Liver (tissue), 9 donors: ENCODE data around the gene TBC1D1. TPM values are rescaled to one million over a fixed set of nuclear protein-coding genes. Genes with fewer than 3 reads are reported as not detected.

Experiments
- DNase-seq: peaks from one replicate; pipeline ENCODE4 v3.0.0-alpha.2; 2017; ENCODE audit warnings: low spot score
- H3K27ac ChIP-seq, 2 donors: one replicate each; pipeline ENCODE4 v1.7.0; 2013; ENCODE audit warnings: inconsistent platforms in 2 of 2, low read length in 2 of 2, control low read depth in 1 of 2, low read depth in 1 of 2, mild to moderate bottlenecking in 1 of 2
- H3K27me3 ChIP-seq, 4 donors: one replicate each; pipeline versions ENCODE4 v1.6.1 to v1.7.0; 2013; ENCODE audit warnings: low read length in 3 of 4, inconsistent platforms in 1 of 4, mild to moderate bottlenecking in 1 of 4, moderate library complexity in 1 of 4; ENCODE audit not compliant: control insufficient read depth in 4 of 4, insufficient read depth in 4 of 4
- H3K36me3 ChIP-seq, 4 donors: one replicate each; pipeline versions ENCODE4 v1.6.1 to v1.7.0; 2013; ENCODE audit warnings: low read length in 3 of 4, mild to moderate bottlenecking in 3 of 4, low read depth in 1 of 4, moderate library complexity in 1 of 4; ENCODE audit not compliant: control insufficient read depth in 4 of 4, insufficient read depth in 3 of 4
- H3K4me1 ChIP-seq, 4 donors: one replicate each; pipeline versions ENCODE4 v1.6.1 to v1.7.0; 2013; ENCODE audit warnings: low read length in 3 of 4, mild to moderate bottlenecking in 3 of 4, moderate library complexity in 1 of 4; ENCODE audit not compliant: control insufficient read depth in 4 of 4, insufficient read depth in 4 of 4
- H3K4me3 ChIP-seq, 3 donors: one replicate each; pipeline versions ENCODE4 v1.6.1 to v1.7.0; 2013; ENCODE audit warnings: low read length in 3 of 3, control low read depth in 1 of 3, low read depth in 1 of 3, mild to moderate bottlenecking in 1 of 3
- H3K9ac ChIP-seq, 2 donors: one replicate each; pipeline ENCODE4 v1.7.0; 2013; ENCODE audit warnings: low read length in 2 of 2, mild to moderate bottlenecking in 2 of 2, moderate library complexity in 2 of 2, control low read depth in 1 of 2, low read depth in 1 of 2
- H3K9me3 ChIP-seq, 4 donors: one replicate each; pipeline versions ENCODE4 v1.6.1 to v1.7.0; 2013; ENCODE audit warnings: low read length in 3 of 4; ENCODE audit not compliant: control insufficient read depth in 4 of 4
- EGR1 ChIP-seq, 2 donors: IDR thresholded peaks; 2 replicates each; pipeline ENCODE4 v1.6.1; 2016 to 2018; ENCODE audit warnings: antibody characterized with exemption in 2 of 2, low read depth in 2 of 2
- FOXA1 ChIP-seq: IDR thresholded peaks from 2 replicates; pipeline ENCODE4 v1.6.1; 2016; ENCODE audit warnings: antibody characterized with exemption
- FOXA2 ChIP-seq: IDR thresholded peaks from 2 replicates; pipeline ENCODE4 v1.6.1; 2016; ENCODE audit warnings: antibody characterized with exemption
- GABPA ChIP-seq, 2 donors: IDR thresholded peaks in 1 of 2; conservative IDR thresholded peaks in 1 of 2; 2 replicates each; pipeline ENCODE4 v1.6.1; 2016; ENCODE audit warnings: antibody characterized with exemption in 2 of 2, mild to moderate bottlenecking in 1 of 2, moderate library complexity in 1 of 2
- HNF4A ChIP-seq, 2 donors: conservative IDR thresholded peaks; 2 replicates each; pipeline ENCODE4 v1.6.1; 2016; ENCODE audit warnings: antibody characterized with exemption in 2 of 2, mild to moderate bottlenecking in 2 of 2
- JUND ChIP-seq, 2 donors: IDR thresholded peaks; 2 replicates each; pipeline ENCODE4 v1.6.1; 2016; ENCODE audit warnings: antibody characterized with exemption in 2 of 2
- RAD21 ChIP-seq, 2 donors: IDR thresholded peaks; 2 replicates each; pipeline ENCODE4 v1.6.1; 2016; ENCODE audit warnings: antibody characterized with exemption in 2 of 2, mild to moderate bottlenecking in 2 of 2
- RXRA ChIP-seq, 2 donors: IDR thresholded peaks; 2 replicates each; pipeline ENCODE4 v1.6.1; 2017 to 2018; ENCODE audit warnings: antibody characterized with exemption in 2 of 2, mild to moderate bottlenecking in 1 of 2
- SP1 ChIP-seq: IDR thresholded peaks from 2 replicates; pipeline ENCODE4 v1.6.1; 2018; ENCODE audit warnings: antibody characterized with exemption, mild to moderate bottlenecking
- TAF1 ChIP-seq: conservative IDR thresholded peaks from 2 replicates; pipeline ENCODE4 v1.6.1; 2016; ENCODE audit warnings: antibody characterized with exemption, mild to moderate bottlenecking
- WGBS: extraction: QIAGEN DNeasy Blood & Tissue Kit; methylation state at CpG from one replicate; pipeline ENCODE4 v1.1.7; 2013; 5-methylcytosine and 5-hydroxymethylcytosine counted together
- polyA plus RNA-seq, 2 donors: library from polyadenylated mRNA; stranded (reverse) in 1 of 2; unstranded in 1 of 2; fragments of 200-250 nt in 1 of 2; fragments of >200 nt in 1 of 2; fragmentation: Nextera tagmentation in 1 of 2; extraction: Ambion mirVana in 1 of 2; gene quantifications; one replicate each; pipeline versions ENCODE4 v1.2.1 to v1.2.3, GENCODE V29; 2013 to 2015
- total RNA-seq, 2 donors: library from RNA; depleted of rRNA; stranded (reverse); fragments of >200 nt; gene quantifications; one replicate each; pipeline ENCODE4 v1.2.3, GENCODE V29; 2014
- TF ChIP-seq, protein P1 (sequence below): IDR thresholded peaks from 2 replicates; pipeline ENCODE4 v1.6.1; 2016; ENCODE audit warnings: antibody characterized with exemption, mild to moderate bottlenecking
- TF ChIP-seq, protein P2 (sequence below): IDR thresholded peaks from 2 replicates; pipeline ENCODE4 v1.6.1; 2016; ENCODE audit warnings: antibody characterized with exemption
- donor health status: healthy.
- donor health status: healthy.
- donor health status: healthy.
- donor health status: healthy.
- donor health status: healthy.

TBC1D1 gene
- total and polyA plus RNA-seq, 4 donors: 15.6 to 41.4 (median 20.9) TPM

DNA sequence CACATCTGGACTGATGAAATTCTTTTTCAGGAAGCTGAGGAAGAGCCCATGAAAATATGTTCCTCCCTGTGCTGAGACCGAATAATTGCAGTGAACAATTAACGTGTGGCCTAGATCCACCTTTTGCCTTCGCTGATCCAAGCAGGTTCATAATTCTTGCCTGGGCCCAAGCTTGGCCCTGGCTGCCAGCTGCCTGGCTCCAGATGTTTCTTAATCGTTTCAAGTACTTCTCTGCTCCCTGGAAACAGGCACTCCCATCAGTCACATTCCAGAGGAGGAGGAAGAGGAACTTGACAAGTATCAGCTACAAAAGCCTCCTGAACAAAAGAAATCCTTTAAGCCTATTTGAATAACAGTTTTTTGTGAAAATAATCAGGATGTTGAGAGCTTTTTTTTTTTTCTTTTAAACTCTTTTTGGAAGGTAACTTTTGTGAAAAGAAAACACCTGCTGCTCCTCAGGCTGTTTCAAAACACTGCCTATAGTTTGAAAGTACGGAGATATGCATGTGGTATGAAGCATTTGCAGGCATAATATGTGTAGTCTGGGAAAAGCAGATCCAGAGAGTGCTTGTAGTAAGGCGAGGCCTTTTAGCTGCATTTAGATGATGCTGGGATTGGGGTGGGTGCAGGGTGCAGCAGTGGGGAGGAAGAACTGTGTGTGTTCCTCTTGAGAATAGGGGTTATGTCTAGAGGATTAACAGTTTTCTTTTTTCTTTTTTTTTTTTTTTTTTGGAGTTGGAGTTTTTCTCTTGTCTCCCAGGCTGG, 223.7 kb downstream of the TBC1D1 start:
- H3K9me3 ChIP-seq: no peaks in the 10 kb centered on the region
- TF ChIP-seq JUND (IDR thresholded peaks at IDR 0.05) (no peak), GABPA (IDR thresholded peaks at IDR 0.05 in 1 of 2, conservative IDR thresholded peaks at IDR 0.05 in 1 of 2) (no peak), SP1 (no peak), FOXA2 (no peak)
- TF ChIP-seq, protein P1, sequence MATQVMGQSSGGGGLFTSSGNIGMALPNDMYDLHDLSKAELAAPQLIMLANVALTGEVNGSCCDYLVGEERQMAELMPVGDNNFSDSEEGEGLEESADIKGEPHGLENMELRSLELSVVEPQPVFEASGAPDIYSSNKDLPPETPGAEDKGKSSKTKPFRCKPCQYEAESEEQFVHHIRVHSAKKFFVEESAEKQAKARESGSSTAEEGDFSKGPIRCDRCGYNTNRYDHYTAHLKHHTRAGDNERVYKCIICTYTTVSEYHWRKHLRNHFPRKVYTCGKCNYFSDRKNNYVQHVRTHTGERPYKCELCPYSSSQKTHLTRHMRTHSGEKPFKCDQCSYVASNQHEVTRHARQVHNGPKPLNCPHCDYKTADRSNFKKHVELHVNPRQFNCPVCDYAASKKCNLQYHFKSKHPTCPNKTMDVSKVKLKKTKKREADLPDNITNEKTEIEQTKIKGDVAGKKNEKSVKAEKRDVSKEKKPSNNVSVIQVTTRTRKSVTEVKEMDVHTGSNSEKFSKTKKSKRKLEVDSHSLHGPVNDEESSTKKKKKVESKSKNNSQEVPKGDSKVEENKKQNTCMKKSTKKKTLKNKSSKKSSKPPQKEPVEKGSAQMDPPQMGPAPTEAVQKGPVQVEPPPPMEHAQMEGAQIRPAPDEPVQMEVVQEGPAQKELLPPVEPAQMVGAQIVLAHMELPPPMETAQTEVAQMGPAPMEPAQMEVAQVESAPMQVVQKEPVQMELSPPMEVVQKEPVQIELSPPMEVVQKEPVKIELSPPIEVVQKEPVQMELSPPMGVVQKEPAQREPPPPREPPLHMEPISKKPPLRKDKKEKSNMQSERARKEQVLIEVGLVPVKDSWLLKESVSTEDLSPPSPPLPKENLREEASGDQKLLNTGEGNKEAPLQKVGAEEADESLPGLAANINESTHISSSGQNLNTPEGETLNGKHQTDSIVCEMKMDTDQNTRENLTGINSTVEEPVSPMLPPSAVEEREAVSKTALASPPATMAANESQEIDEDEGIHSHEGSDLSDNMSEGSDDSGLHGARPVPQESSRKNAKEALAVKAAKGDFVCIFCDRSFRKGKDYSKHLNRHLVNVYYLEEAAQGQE: no peak
- H3K4me1 ChIP-seq: peaks cover under 1 to 11% (median 8%) of the 10 kb centered on the region in 4 donors

DNA sequence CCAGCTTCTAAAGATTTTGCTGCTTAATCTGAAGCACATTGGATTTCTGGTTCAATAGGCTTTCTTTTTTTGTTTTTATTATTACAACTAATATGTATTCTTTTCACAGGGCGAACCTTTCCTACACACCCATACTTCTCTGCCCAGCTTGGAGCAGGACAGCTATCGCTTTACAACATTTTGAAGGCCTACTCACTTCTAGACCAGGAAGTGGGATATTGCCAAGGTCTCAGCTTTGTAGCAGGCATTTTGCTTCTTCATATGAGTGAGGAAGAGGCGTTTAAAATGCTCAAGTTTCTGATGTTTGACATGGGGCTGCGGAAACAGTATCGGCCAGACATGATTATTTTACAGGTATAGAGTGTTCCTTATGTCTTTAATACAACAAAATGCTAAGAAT, 224.7 kb downstream of the TBC1D1 start:
- DNase-seq: no peak
- WGBS: 96% methylated on average over 5 of the region's 5 CpGs
- Histone ChIP-seq H3K4me3 (no peak overlapping the region), H3K4me1 (peaks cover 0 to 3% (median 0%) of the 10 kb centered on the region in 4 donors), H3K36me3 (peaks cover 2 to 20% (median 14%) of the 10 kb centered on the region in 4 donors), H3K9ac (no peak overlapping the region), H3K27me3 (no peaks in the 10 kb centered on the region), H3K9me3 (no peaks in the 10 kb centered on the region), H3K27ac (no peak overlapping the region)
- TF ChIP-seq TAF1: no peak
- no peak for TF ChIP-seq JUND (IDR thresholded peaks at IDR 0.05)
- no peak for TF ChIP-seq RAD21 (IDR thresholded peaks at IDR 0.05)
- TF ChIP-seq FOXA2: no peak
- no peak for TF ChIP-seq EGR1 (IDR thresholded peaks at IDR 0.05; ENCODE audit: low read depth in 2 of 2)
- no peak for TF ChIP-seq RXRA (IDR thresholded peaks at IDR 0.05)
- no peak for TF ChIP-seq SP1
- TF ChIP-seq HNF4A (conservative IDR thresholded peaks at IDR 0.05): no peak

More for the DNA sequence above, 223.7 kb downstream of the TBC1D1 start:
- H3K27me3 ChIP-seq: no peaks in the 10 kb centered on the region
- DNase-seq: no peak
- peaks cover under 1 to 15% (median 7%) of the 10 kb centered on the region in 4 donors for H3K36me3 ChIP-seq
- H3K4me3 ChIP-seq: no peak overlapping the region
- WGBS: 74% methylated on average over 6 of the region's 6 CpGs
- no peak overlapping the region for H3K27ac ChIP-seq
- no peak overlapping the region for H3K9ac ChIP-seq

DNA sequence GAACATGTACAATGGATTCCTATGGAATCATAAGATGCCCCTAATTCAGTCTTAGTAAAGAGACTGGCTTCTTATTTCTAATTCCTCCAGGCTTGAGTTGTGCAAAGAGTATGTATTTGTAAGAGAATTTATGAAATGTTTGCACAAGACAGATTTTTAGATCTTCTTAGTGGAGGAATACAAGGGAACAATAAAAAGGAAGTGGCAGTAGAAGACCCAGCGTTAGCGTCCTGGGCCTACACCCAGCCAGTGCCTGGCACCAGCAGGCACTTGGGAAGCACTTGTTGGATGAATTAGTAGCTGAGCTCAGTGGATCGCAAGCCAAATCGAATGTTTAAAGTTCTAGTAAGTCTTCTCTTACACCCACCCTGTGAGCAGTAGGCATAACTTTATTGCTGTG, 226.7 kb downstream of the TBC1D1 start:
- Histone ChIP-seq H3K27me3 (no peaks in the 10 kb centered on the region), H3K36me3 (peaks cover 2 to 28% (median 15%) of the 10 kb centered on the region in 4 donors), H3K9me3 (no peaks in the 10 kb centered on the region), H3K4me3 (no peak overlapping the region), H3K27ac (no peak overlapping the region), H3K4me1 (peaks cover 0 to 3% (median 0%) of the 10 kb centered on the region in 4 donors), H3K9ac (no peak overlapping the region)
- TF ChIP-seq, protein P2, sequence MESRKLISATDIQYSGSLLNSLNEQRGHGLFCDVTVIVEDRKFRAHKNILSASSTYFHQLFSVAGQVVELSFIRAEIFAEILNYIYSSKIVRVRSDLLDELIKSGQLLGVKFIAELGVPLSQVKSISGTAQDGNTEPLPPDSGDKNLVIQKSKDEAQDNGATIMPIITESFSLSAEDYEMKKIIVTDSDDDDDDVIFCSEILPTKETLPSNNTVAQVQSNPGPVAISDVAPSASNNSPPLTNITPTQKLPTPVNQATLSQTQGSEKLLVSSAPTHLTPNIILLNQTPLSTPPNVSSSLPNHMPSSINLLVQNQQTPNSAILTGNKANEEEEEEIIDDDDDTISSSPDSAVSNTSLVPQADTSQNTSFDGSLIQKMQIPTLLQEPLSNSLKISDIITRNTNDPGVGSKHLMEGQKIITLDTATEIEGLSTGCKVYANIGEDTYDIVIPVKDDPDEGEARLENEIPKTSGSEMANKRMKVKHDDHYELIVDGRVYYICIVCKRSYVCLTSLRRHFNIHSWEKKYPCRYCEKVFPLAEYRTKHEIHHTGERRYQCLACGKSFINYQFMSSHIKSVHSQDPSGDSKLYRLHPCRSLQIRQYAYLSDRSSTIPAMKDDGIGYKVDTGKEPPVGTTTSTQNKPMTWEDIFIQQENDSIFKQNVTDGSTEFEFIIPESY: no peak
- no peak for TF ChIP-seq EGR1 (IDR thresholded peaks at IDR 0.05; ENCODE audit: low read depth in 2 of 2)
- TF ChIP-seq GABPA (IDR thresholded peaks at IDR 0.05 in 1 of 2, conservative IDR thresholded peaks at IDR 0.05 in 1 of 2): no peak
- no peak for TF ChIP-seq JUND (IDR thresholded peaks at IDR 0.05)
- no peak for TF ChIP-seq FOXA2
- no peak for TF ChIP-seq SP1
- TF ChIP-seq, protein P1: no peak
- TF ChIP-seq HNF4A (conservative IDR thresholded peaks at IDR 0.05): no peak
- no peak for TF ChIP-seq FOXA1
- TF ChIP-seq RXRA (IDR thresholded peaks at IDR 0.05): no peak
- WGBS: 92% methylated on average over 4 of the region's 4 CpGs
- no peak for DNase-seq
